K562 (cell line): Measurements from ENCODE around the gene CCSAP.

Experiments used
- KLF6 ChIP-seq: fragments of 250-450 bp; sonication (Bioruptor Pico); IDR thresholded peaks from 2 replicates; pipeline ENCODE4 v1.4.0; 2020; ENCODE audit warnings: mild to moderate bottlenecking, moderate library complexity, borderline replicate concordance
- MEIS2 ChIP-seq: fragments of 450-650 bp; IDR thresholded peaks from 2 replicates; pipeline ENCODE4 v1.6.1; 2014; ENCODE audit warnings: mild to moderate bottlenecking; ENCODE audit not compliant: partially characterized antibody
- SRSF9 ChIP-seq: fragments of 200-400 bp; formaldehyde crosslinking; IDR thresholded peaks from 2 replicates; pipeline ENCODE4 v1.6.1; 2017; ENCODE audit warnings: low read depth, low read length, borderline replicate concordance
- TF ChIP-seq, protein P1 (sequence below), 3 experiments: IDR thresholded peaks in 2 of 3; conservative IDR thresholded peaks in 1 of 3; 2 replicates each; pipeline ENCODE4 v1.5.1; 2011 to 2012; ENCODE audit warnings: low read length in 3 of 3, mild to moderate bottlenecking in 3 of 3, control low read depth in 2 of 3, improper control_type of control experiment in 1 of 3, inconsistent platforms in 1 of 3, low read depth in 1 of 3, mixed read lengths in 1 of 3, moderate library complexity in 1 of 3; ENCODE audit not compliant: insufficient read depth in 2 of 3

DNA sequence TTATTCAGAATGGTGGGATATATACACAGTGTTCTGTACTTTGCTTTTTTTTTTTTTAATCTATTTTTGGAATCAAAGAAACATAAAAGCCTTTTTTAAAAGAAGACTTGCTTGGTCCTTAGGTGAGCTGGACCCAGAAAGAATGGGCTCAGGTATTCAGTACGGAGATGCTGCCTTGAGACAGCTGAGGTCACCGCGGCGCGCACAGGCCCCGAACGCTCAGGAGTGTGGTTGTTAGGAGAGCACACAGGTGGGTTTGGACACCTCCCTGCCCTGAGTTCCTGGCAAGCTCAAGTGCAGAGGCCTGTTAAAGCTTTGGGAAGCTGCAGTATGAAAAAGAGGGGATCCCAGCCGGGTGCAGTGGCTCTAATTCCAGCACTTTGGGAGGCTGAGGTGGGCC is 40.1 kb downstream of the CCSAP start:
- TF ChIP-seq SRSF9 (no peak), MEIS2 (no peak), KLF6 (CRISPR knock-in tag) (no peak)
- TF ChIP-seq, protein P1, sequence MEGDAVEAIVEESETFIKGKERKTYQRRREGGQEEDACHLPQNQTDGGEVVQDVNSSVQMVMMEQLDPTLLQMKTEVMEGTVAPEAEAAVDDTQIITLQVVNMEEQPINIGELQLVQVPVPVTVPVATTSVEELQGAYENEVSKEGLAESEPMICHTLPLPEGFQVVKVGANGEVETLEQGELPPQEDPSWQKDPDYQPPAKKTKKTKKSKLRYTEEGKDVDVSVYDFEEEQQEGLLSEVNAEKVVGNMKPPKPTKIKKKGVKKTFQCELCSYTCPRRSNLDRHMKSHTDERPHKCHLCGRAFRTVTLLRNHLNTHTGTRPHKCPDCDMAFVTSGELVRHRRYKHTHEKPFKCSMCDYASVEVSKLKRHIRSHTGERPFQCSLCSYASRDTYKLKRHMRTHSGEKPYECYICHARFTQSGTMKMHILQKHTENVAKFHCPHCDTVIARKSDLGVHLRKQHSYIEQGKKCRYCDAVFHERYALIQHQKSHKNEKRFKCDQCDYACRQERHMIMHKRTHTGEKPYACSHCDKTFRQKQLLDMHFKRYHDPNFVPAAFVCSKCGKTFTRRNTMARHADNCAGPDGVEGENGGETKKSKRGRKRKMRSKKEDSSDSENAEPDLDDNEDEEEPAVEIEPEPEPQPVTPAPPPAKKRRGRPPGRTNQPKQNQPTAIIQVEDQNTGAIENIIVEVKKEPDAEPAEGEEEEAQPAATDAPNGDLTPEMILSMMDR (IDR thresholded peaks at IDR 0.05 in 2 of 3, conservative IDR thresholded peaks at IDR 0.05 in 1 of 3; ENCODE audit: insufficient read depth in 2 of 3, low read depth in 1 of 3, low read length in 3 of 3), result no peak
